Neural progenitor cell (in vitro differentiated cells): ENCODE measurements around the gene RPN1. TPM values are rescaled to one million over a fixed set of nuclear protein-coding genes. Genes with fewer than 3 reads are reported as not detected.

ENCODE experiments used
- DNase-seq: peaks from one replicate; pipeline ENCODE4 v3.0.0-alpha.2; 2016; ENCODE audit warnings: low spot score
- H2AFZ ChIP-seq: fragments of 200-600 bp; sonication (generic); replicated peaks from 2 replicates; pipeline ENCODE4 v1.6.1; 2016; ENCODE audit warnings: antibody characterized with exemption
- H3F3A ChIP-seq: fragments of 200-600 bp; sonication (generic); 2 replicates; pipeline ENCODE4 v1.6.1; 2016; ENCODE audit warnings: antibody characterized with exemption, low read depth
- H3K27ac ChIP-seq: fragments of 200-600 bp; sonication (generic); 2 replicates; pipeline ENCODE4 v1.5.1; 2016; ENCODE audit warnings: mild to moderate bottlenecking
- H3K27me3 ChIP-seq: fragments of 200-600 bp; sonication (generic); 2 replicates; pipeline ENCODE4 v1.6.1; 2016; ENCODE audit warnings: mild to moderate bottlenecking, moderate library complexity
- H3K36me3 ChIP-seq: fragments of 200-600 bp; sonication (generic); 2 replicates; pipeline ENCODE4 v1.5.1; 2016
- H3K4me1 ChIP-seq: fragments of 200-600 bp; sonication (generic); 2 replicates; pipeline ENCODE4 v1.6.1; 2016; ENCODE audit warnings: mixed run types
- H3K4me2 ChIP-seq: fragments of 200-600 bp; sonication (generic); 2 replicates; pipeline ENCODE4 v1.6.1; 2016
- H3K4me3 ChIP-seq: fragments of 200-600 bp; sonication (generic); 2 replicates; pipeline ENCODE4 v1.5.1; 2016
- H3K79me2 ChIP-seq: fragments of 200-600 bp; sonication (generic); 2 replicates; pipeline ENCODE4 v1.6.1; 2016; ENCODE audit warnings: low read depth
- H3K9ac ChIP-seq: fragments of 200-600 bp; sonication (generic); 2 replicates; pipeline ENCODE4 v1.6.1; 2016
- H3K9me3 ChIP-seq: fragments of 200-600 bp; sonication (generic); 2 replicates; pipeline ENCODE4 v1.5.1; 2016; ENCODE audit warnings: low read depth
- H4K20me1 ChIP-seq: fragments of 200-600 bp; sonication (generic); 2 replicates; pipeline ENCODE4 v1.6.1; 2016; ENCODE audit warnings: low read depth
- H3K27ac Mint-ChIP-seq: 3 replicates; pipeline ENCODE4 v1.8.0; 2021; ENCODE audit warnings: mixed read lengths
- H3K27me3 Mint-ChIP-seq: 2 replicates; pipeline ENCODE4 v1.8.0; 2022; ENCODE audit warnings: low read depth, mild to moderate bottlenecking, inconsistent platforms, moderate library complexity, mixed read lengths; ENCODE audit not compliant: insufficient read depth
- H3K36me3 Mint-ChIP-seq: 3 replicates; pipeline ENCODE4 v1.8.0; 2021; ENCODE audit warnings: mixed read lengths
- H3K4me1 Mint-ChIP-seq: 3 replicates; pipeline ENCODE4 v1.8.0; 2021; ENCODE audit warnings: mixed read lengths
- H3K4me3 Mint-ChIP-seq: 3 replicates; pipeline ENCODE4 v1.8.0; 2021; ENCODE audit warnings: mild to moderate bottlenecking, moderate library complexity, mixed read lengths
- H3K9me3 Mint-ChIP-seq: 3 replicates; pipeline ENCODE4 v1.8.0; 2020; ENCODE audit warnings: mixed read lengths
- EZH2 ChIP-seq: fragments of 200-600 bp; sonication (generic); IDR thresholded peaks from 2 replicates; pipeline ENCODE4 v1.6.1; 2017; ENCODE audit warnings: antibody characterized with exemption, mild to moderate bottlenecking, moderate library complexity
- EZH2phosphoT487 ChIP-seq: fragments of 200-600 bp; sonication (generic); IDR thresholded peaks from 2 replicates; pipeline ENCODE4 v1.6.1; 2017; ENCODE audit warnings: antibody characterized with exemption
- total RNA-seq: library from RNA; depleted of rRNA; stranded (reverse); fragments of >200 nt; gene quantifications from 2 replicates; pipeline ENCODE4 v1.2.3, GENCODE V29; 2015; ENCODE audit warnings: low replicate concordance
- TF ChIP-seq, protein P1 (sequence below): fragments of 200-600 bp; sonication (generic); IDR thresholded peaks from 2 replicates; pipeline ENCODE4 v1.5.1; 2017; ENCODE audit warnings: antibody characterized with exemption, mild to moderate bottlenecking

RPN1 gene
- total RNA-seq, 1 donor from 2014 or later, result 186 TPM

DNA sequence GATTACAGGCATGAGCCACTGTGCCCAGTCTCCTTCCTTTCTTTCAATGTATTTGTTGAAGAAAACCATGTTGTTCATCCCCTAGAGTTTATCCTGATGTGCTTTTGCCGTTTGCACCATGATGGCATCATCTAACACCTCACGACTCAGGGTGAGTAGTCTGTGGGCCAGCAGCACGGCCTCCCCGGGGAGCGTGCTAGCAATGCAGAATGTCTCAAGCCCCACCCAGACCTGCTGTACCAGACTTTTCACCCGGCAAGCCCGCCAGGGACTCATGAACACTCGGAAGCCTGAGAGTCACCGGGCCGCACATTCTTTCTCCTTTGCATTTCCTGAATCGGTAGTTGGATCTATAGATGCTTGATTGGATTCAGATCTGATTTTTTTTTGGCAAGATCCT is 64.6 kb downstream of the RPN1 start:
- H4K20me1 ChIP-seq, result no peaks in the 10 kb centered on the region
- H3K27ac Mint-ChIP-seq, result peak overlapping the region; percentile 42
- H3K79me2 ChIP-seq, result no peaks in the 10 kb centered on the region
- peaks cover 9% of the 10 kb centered on the region for H3K4me1 Mint-ChIP-seq
- DNase-seq, result no peak
- peaks cover 5% of the 10 kb centered on the region for H3K27me3 Mint-ChIP-seq
- no peak overlapping the region for H3K4me2 ChIP-seq
- no peaks in the 10 kb centered on the region for H3F3A ChIP-seq
- peaks cover 3% of the 10 kb centered on the region for H3K27me3 ChIP-seq
- peaks cover 3% of the 10 kb centered on the region for H3K36me3 Mint-ChIP-seq
- H3K9me3 ChIP-seq, result no peaks in the 10 kb centered on the region
- H3K4me1 ChIP-seq, result peaks cover 6% of the 10 kb centered on the region
- no peak overlapping the region for H3K4me3 ChIP-seq
- TF ChIP-seq EZH2phosphoT487 (no peak), EZH2 (no peak)
- TF ChIP-seq, protein P1, sequence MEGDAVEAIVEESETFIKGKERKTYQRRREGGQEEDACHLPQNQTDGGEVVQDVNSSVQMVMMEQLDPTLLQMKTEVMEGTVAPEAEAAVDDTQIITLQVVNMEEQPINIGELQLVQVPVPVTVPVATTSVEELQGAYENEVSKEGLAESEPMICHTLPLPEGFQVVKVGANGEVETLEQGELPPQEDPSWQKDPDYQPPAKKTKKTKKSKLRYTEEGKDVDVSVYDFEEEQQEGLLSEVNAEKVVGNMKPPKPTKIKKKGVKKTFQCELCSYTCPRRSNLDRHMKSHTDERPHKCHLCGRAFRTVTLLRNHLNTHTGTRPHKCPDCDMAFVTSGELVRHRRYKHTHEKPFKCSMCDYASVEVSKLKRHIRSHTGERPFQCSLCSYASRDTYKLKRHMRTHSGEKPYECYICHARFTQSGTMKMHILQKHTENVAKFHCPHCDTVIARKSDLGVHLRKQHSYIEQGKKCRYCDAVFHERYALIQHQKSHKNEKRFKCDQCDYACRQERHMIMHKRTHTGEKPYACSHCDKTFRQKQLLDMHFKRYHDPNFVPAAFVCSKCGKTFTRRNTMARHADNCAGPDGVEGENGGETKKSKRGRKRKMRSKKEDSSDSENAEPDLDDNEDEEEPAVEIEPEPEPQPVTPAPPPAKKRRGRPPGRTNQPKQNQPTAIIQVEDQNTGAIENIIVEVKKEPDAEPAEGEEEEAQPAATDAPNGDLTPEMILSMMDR, result no peak
- no peak overlapping the region for H3K4me3 Mint-ChIP-seq
- no peak overlapping the region for H3K9ac ChIP-seq
- H3K36me3 ChIP-seq, result no peaks in the 10 kb centered on the region
- H2AFZ ChIP-seq, result no peak overlapping the region
- no peak overlapping the region for H3K27ac ChIP-seq
- peaks cover 8% of the 10 kb centered on the region for H3K9me3 Mint-ChIP-seq

GRCh38 chr3:128585189-128585588 is 65.4 kb downstream of the RPN1 start:
- Mint-ChIP-seq H3K9me3 (peaks cover 8% of the 10 kb centered on the region), H3K27me3 (peaks cover 5% of the 10 kb centered on the region), H3K4me3 (no peak overlapping the region), H3K36me3 (peaks cover 3% of the 10 kb centered on the region), H3K4me1 (peaks cover 9% of the 10 kb centered on the region), H3K27ac (no peak overlapping the region)
- Histone ChIP-seq H3K27ac (no peak overlapping the region), H3K9me3 (no peaks in the 10 kb centered on the region), H3F3A (no peaks in the 10 kb centered on the region), H2AFZ (no peak overlapping the region), H4K20me1 (no peaks in the 10 kb centered on the region), H3K4me2 (no peak overlapping the region), H3K4me3 (no peak overlapping the region), H3K4me1 (peaks cover 6% of the 10 kb centered on the region), H3K79me2 (no peaks in the 10 kb centered on the region), H3K9ac (no peak overlapping the region), H3K27me3 (peaks cover 3% of the 10 kb centered on the region), H3K36me3 (no peaks in the 10 kb centered on the region)
- TF ChIP-seq, protein P1, result no peak
- TF ChIP-seq EZH2phosphoT487, result no peak
- TF ChIP-seq EZH2, result no peak
- no peak for DNase-seq

GRCh38 chr3:128584412-128585020 is 66.1 kb downstream of the RPN1 start:
- Histone ChIP-seq H3K27ac (no peak overlapping the region), H3K27me3 (peaks cover 3% of the 10 kb centered on the region), H3K79me2 (no peaks in the 10 kb centered on the region), H2AFZ (peak overlapping the region; percentile 81), H3F3A (no peaks in the 10 kb centered on the region), H3K9me3 (no peaks in the 10 kb centered on the region), H3K9ac (no peak overlapping the region), H3K4me2 (peak overlapping the region; percentile 12), H3K4me1 (peaks cover 6% of the 10 kb centered on the region), H4K20me1 (no peaks in the 10 kb centered on the region), H3K4me3 (no peak overlapping the region), H3K36me3 (no peaks in the 10 kb centered on the region)
- Mint-ChIP-seq H3K9me3 (peaks cover 4% of the 10 kb centered on the region), H3K36me3 (no peaks in the 10 kb centered on the region), H3K27ac (no peak overlapping the region), H3K27me3 (peaks cover 5% of the 10 kb centered on the region), H3K4me1 (peaks cover 9% of the 10 kb centered on the region), H3K4me3 (no peak overlapping the region)
- TF ChIP-seq, protein P1, result peak; percentile 81
- no peak for TF ChIP-seq EZH2phosphoT487
- TF ChIP-seq EZH2, result no peak
- peak; percentile 90 for DNase-seq
